Kidney tubule cell (primary cell): ENCODE results near the gene PLCXD1.

ENCODE experiments used
- DNase-seq: peaks from one replicate; pipeline ENCODE4 v3.0.0-alpha.2; 2018; ENCODE audit warnings: low spot score

Gene PLCXD1

DNA sequence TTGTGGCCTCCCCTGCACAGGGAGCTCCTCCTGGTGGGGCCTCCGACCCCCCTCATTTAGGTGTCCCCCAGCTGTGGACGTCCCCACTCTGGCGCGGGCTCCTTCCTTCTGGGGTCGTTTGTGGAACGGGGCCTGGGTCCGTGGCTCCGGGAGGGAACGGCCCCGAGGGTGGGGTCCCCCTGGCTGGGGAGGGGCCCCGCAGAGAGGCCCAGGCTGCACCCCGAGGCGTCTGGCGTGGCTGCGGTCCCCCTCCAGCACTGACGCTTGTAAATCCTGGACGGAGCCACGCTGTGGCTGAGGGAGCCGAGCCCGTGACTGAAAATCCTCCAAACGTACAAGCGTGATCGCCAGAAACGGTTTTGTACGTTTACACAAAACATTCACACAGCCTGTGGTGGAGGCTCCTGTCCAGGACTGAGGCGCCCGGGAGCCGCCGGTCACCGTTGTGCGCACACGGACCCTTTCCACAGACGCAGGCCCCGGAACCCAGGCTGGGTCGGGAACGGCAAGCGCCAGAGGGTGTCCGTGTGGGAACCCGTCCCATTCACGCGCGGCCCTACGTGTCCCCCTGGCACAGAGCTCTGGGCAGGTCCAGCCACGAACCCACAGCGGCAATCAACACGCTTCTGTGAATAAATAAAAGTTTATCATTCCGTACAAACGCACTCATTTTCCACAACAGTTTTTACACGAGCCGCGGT is 52.6 kb downstream of the PLCXD1 start:
- no peak for DNase-seq

GRCh38 chrX:334331-334891 is 53.2 kb downstream of the PLCXD1 start:
- DNase-seq = no peak

DNA sequence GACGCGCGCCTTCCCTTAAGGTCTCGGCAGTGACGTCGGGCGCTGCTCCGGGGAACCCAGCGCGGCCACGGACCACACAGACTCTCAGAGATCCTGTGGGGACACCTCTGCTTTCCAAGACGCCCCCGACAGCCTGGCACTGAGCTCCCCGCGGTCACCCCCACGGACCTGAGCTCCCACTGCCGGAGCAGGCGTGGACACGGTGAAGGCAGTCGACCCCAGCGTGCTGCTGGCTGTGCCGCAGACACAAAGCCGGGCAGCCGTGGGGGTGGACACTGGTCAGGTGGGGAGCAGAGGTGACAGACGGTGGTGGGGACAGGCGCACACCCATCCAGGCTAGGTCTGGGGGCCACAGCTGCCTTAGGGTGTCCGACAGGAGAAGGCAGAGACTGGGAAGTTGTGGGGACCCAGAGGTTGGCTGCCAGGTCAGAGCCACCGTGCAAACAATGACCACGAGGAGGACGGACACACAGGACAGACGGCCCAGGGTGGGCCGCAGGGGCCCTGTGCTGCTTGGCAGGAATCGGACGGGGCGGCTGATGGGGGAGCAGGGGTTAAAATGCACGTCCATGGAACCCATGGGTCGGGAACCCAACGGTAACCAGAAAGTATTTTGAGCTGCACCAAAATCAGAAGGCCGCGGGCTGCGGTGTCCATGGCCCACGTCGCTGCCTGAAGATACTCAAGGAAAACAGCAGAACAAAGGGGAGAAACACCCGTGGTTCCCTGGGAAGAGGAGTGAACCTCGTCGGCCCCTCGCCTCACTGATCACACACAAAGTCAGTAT is 54.0 kb downstream of the PLCXD1 start:
- no peak for DNase-seq

DNA sequence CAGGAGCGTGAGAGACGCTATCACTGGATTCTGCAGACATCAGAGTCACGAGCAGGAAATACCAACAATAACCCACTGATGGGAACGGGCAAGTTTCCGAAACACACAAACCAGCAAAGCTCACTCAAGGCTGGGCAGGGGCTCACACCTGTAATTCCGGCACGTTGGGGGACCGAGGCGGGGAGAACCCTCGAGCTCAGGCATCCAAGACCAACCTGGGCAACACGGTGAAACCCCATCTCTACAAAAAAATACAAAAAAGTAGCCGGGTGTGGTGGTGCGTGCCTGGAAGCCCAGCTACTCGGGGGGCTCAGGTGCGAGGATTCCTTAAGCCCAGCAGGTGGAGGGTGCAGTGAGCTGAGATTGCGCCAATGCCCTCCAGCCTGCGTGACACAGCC is 54.6 kb downstream of the PLCXD1 start:
- DNase-seq = no peak

- DNase-seq = no peak
These were observed 55.0 kb downstream of the PLCXD1 start for GRCh38 chrX:336227-336626.

DNA sequence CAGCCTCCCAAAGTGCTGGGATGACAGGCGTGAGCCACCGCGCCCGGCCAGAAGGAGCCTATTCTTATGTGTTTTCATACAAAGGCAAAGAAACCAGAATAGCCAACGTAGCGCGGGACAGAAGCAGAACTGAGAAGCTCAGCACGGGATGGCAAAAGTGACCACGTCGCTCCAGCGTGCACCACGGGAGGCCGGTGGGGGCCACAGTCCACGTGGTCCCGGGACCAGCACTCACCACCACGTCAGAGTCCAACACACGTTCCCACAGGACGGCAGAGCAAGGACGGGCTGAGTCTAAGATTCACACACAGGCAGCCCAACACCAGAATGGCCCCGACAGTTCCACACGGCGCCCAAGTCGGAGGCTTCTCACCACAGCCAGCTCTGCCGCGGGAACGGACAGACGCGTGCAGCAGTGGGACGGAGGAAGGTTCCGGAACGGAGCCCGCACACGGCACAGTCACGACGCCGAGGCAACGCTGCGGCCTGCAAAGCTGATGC is 56.2 kb downstream of the PLCXD1 start:
- no peak for DNase-seq

DNA sequence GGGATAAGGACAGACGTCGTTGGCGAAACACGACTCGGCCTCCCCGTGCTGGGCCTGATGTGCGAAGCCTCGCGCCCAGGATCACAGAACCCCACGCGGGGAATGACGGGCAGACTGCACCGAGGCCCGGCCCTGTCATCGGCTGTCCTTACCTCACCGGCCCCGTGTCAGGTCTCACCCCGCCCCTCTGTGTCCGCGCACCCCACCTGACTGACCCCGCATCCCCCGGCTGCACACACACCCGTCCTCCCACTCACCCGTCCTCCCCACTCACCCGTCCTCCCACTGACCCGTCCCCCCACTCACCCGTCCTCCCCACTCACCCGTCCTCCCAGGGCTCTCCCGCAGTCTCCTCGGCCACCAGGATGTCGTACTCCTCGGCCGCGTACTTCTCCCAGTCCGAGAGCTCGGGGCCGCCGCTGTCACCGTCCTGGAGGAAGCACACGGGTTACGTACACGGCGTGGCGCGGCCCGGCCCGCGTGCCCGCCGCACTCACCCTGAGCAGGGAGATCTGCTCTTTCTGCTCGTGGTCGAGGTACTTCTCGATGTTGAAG is 57.2 kb downstream of the PLCXD1 start:
- no peak for DNase-seq

DNA sequence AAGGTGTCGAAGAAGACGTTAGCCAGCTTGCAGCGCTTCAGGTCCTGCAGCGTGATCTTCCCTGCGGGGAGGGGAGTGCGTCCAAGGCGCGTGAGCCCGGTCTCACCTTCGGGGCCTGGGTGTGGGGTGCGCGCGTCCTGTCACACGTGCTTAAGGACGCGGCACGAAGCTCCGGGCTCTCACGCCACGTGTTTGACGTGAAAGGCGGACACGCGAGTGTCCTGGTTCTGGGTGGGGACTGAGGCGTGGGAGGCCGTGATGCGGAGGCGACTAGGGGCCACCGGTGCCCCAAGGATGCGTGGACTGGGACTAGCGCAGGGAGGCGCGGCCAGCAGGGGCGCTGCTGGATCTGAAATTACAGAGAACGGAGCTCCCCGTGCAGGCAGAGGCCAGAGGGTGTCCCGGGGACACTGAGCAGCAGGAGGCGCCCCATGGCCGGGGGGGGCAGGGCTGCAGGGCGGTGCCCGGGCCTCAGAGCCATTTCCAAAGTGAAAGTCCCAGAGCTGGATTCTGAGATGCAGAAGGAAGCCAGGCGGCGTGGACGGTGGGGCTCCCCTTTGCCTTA is 57.7 kb downstream of the PLCXD1 start:
- no peak for DNase-seq

GRCh38 chrX:340121-340520 is 58.9 kb downstream of the PLCXD1 start:
- DNase-seq = no peak

DNA sequence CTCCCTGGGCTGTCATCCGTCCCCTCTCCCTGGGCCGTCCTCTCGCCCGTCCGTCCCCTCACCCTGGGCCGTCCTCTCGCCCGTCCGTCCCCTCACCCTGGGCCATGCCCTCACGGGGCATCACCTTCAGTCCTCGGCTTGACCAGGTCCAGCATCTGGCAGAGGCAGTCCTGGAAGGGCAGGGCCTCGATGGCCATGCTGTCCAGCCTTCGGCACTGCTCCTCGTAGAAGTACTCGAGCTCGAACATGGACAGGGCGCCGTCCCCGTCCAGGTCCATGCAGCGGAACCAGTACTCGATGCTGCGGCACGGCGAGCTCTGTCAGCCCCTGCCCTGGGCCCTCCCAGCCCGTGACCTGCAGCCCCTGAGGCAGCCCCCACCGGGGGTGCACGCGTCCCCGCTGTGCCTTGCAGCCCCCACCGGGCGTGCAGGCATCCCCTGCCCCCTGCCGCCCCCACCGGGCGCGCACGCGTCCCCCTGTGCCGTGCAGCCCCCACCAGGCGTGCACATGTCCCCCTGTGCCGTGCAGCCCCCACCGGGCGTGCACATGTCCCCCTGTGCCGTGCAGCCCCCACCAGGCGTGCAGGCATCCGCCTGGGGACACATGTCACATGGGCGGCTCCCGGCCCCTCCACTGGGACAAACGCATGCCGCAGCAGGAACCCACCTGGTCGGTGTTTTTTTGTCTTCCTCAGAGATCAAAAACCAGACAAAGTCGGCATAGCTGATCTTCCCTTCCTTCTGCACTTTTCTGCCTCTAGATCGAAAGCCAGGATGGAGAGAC is 59.7 kb downstream of the PLCXD1 start:
- no peak for DNase-seq

DNA sequence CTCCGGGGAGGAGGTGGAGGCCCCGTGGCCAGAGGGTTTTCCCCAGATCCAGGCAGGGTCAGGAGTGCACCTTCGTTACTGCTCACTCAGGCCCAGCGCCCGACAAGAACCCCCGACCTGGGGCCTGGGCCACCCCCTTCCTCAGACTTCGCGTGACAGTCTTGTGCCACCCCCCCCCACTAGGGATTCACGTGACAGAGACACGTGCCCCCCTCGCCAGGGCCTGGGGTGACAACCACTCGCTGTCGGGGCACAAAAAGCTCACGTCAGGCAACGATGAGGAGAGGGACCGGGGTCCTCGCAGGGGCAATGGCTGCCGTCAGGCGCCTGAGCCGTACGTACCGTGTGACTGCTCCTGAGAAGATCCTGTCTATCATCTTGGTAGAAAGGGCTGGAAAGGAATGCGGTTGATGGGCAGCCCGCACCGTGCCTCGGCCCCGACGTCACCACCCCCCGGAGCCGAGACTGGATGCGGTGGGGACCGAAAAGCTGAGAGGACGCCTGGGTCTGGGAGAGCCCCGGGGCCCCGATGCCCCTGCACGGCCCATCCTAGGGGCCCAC is 60.4 kb downstream of the PLCXD1 start:
- DNase-seq = no peak

- DNase-seq = no peak
These were observed 63.3 kb downstream of the PLCXD1 start for GRCh38 chrX:344371-344901.

- no peak for DNase-seq
These were observed 64.1 kb downstream of the PLCXD1 start for GRCh38 chrX:345020-345925.

DNA sequence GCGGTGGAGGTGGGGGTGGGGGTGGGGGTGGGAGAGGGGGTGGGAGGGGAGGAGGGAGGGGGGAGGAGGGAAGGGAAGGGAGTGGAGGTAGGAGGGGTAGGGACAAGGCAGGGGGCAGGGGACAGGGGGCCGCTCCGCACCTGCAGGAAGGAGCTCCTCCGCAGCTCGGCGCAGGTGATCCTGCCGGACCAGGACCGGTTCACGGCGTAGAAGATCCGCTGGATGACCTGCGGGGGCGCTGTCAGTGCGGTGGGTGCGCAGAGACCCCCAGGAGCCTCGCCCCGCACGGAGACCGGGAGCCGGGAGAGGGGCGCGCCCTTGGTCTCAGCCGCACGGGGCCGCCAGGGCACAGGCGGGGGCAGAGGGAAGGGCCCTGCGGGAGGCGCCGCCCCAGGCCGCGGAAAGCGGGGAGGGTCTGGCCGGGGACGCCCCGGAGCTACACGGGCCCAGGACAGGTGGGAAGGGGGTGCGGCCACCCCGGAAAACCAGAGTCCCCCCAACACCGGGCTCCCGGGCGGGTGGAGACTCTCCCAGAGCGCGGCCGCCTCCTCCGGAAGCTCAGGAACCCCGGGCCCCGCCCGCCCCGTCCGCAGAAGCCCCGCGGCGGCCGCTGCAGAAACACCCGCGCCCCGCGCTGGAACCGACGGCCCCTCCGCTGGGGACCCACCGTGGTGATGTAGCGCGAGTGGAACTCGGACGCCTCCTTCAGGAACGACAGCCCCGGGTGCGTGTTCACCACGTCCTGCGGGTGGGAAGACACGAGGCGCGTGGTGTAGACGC is 65.0 kb downstream of the PLCXD1 start:
- no peak for DNase-seq

GRCh38 chrX:347351-348117 is 66.4 kb downstream of the PLCXD1 start:
- DNase-seq = no peak

DNA sequence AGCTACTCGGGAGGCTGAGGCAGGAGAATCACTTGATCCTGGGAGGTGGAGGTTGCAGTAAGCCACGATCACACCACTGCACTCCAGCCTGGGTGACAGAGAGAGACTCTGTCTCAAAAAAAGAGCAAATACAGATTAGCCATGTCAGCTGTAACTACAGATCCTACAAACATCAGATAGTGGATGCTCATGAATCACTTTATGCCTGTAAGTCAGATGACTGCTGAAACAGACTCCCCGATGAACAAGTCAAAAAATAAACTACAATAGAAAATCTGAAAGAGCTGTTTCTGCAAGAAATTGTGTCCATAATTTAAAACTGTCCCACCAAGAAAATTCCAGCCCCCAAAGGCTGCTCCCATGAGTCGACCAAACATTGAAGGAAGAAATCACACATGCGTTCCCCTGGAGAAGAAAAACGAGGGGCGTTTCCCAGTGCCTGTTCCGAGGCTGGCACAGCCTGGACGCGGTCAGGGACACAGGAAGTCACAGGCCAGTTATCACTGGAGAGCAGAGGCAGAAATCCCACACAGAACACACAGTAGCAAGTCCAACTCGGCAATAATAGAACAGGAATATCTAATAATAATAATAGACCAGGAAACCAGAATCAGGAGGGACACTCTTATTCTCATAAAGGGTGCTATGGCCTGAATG is 67.4 kb downstream of the PLCXD1 start:
- DNase-seq = no peak

DNA sequence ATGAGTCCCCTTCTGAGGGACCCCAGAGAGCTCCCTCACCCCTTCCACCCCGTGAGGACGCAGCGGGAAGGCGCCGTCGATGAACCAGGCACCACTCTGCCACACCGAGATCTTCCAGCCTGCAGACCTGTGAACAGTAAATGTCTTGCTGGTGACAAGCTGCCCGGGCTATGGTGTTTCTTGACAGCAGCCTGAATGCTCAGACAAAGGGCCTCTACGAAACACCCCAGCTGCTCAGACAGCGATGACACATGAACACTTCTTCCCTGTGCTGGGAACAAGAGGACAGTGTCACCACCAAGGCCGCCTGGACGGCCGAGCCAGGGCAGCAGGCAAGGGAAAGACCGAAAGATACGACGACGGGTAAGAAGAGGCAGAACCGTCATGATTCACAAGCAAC is 68.0 kb downstream of the PLCXD1 start:
- DNase-seq = no peak

GRCh38 chrX:349702-350101 is 68.5 kb downstream of the PLCXD1 start:
- no peak for DNase-seq
